Esophagus squamous epithelium (tissue), 4 donors: Measurements from ENCODE around the gene GSK3A.

Experiments
- CTCF ChIP-seq, 6 experiments: fragments of 450-650 bp in 4 of 6; fragments of 200-600 bp in 2 of 6; sonication (generic) in 2 of 6; IDR thresholded peaks; one replicate each; pipeline ENCODE4 v1.5.1; 2016 to 2019; ENCODE audit warnings: antibody characterized with exemption in 6 of 6, mild to moderate bottlenecking in 4 of 6, moderate library complexity in 4 of 6
- POLR2A ChIP-seq, 4 donors: fragments of 450-650 bp; IDR thresholded peaks; one replicate each; pipeline ENCODE4 v1.6.1; 2017; ENCODE audit warnings: antibody characterized with exemption in 4 of 4, mild to moderate bottlenecking in 4 of 4, moderate library complexity in 3 of 4

GRCh38 chr19:42285988-42286348 lies 43.6 kb upstream of the GSK3A start:
- TF ChIP-seq CTCF (IDR thresholded peaks at IDR 0.05) (no peak), POLR2A (IDR thresholded peaks at IDR 0.05) (no peak)
